SK-N-MC (cell line): ENCODE measurements around the gene MYOZ2.

Experiments
- EZH2 ChIP-seq: fragments of 200-600 bp; sonication (generic); IDR thresholded peaks from one replicate; pipeline ENCODE4 v1.6.1; 2017; ENCODE audit warnings: antibody characterized with exemption
- FOXP2 ChIP-seq: optimal IDR thresholded peaks from 2 replicates; pipeline ENCODE3; 2011; ENCODE audit warnings: mild to moderate bottlenecking, moderate library complexity; ENCODE audit not compliant: insufficient read depth; ENCODE audit errors: extremely low read length, control extremely low read depth
- POLR2AphosphoS5 ChIP-seq: IDR thresholded peaks from 2 replicates; pipeline ENCODE4 v1.6.1; 2012; ENCODE audit warnings: mild to moderate bottlenecking, low read depth, low read length, borderline replicate concordance

DNA sequence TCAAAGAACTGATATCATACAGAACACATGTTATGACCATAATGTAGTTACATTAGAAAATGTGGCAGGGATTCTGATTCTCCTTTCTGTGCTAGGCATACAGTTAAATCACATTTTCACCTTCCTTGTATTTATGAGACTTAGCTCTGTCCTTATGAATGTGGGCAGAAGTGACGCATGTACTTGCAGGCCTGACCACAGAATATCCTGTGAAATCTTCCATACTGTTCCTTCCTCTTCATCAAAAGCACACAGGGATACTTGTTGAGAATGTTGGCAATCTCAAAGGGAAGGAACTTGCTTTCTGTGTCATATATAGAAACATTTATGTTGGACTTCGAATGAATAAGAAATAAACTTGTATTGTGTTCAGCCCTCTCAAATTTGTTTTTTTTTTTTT is 17.2 kb upstream of the MYOZ2 start:
- TF ChIP-seq POLR2AphosphoS5, result no peak
- TF ChIP-seq EZH2, result no peak
- TF ChIP-seq FOXP2, result no peak
